ENCODE data around the gene PGGHG. TPM values are rescaled to one million over a fixed set of nuclear protein-coding genes. Genes with fewer than 3 reads are reported as not detected.
"Not testable (repeated sequence)": the region's sequence is repeated elsewhere in the genome, so short reads cannot be mapped to it uniquely, and the experiment has no call there.

Gene PGGHG
- total RNA-seq, 4 donors from 2014 or later = 8.5 to 35.3 (median 15.5) TPM

DNA sequence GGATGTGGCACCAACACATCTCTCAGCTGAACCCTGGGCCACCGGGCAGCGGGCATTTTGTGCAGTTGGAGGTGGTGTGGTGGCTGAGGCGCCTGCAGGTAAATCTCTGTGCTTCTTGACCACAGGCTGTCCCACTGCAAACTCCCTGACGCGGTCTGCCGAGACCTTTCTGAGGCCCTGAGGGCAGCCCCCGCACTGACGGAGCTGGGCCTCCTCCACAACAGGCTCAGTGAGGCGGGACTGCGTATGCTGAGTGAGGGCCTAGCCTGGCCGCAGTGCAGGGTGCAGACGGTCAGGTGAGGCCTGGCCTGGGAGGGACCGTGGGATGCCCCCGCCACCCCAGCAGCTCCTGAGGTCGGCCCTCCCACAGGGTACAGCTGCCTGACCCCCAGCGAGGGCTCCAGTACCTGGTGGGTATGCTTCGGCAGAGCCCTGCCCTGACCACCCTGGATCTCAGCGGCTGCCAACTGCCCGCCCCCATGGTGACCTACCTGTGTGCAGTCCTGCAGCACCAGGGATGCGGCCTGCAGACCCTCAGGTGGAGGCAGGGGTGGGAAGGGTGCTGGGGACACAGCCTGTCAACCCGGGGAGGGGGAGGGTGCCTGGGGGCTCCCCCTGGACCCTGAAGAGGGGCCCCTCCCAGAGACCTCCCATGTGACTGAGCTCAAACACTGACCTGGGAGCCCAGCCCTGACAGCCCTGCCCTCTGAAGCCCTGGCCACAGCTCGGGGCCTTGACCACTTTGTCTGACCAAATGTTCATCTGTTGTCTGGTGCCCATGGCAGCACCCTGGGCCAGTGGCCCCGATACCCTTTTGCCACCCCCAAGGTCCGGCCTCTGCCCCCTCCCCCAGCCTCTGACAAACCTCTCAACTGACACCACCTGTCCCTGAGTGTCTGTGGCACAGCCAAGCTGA is 4.6 kb upstream of the PGGHG start:
- Histone ChIP-seq H3K36me3 (no peaks in the 10 kb centered on the region), H3K4me1 (peaks cover 0 to 40% (median 18%) of the 10 kb centered on the region in 3 donors)
- TF ChIP-seq, protein P1, sequence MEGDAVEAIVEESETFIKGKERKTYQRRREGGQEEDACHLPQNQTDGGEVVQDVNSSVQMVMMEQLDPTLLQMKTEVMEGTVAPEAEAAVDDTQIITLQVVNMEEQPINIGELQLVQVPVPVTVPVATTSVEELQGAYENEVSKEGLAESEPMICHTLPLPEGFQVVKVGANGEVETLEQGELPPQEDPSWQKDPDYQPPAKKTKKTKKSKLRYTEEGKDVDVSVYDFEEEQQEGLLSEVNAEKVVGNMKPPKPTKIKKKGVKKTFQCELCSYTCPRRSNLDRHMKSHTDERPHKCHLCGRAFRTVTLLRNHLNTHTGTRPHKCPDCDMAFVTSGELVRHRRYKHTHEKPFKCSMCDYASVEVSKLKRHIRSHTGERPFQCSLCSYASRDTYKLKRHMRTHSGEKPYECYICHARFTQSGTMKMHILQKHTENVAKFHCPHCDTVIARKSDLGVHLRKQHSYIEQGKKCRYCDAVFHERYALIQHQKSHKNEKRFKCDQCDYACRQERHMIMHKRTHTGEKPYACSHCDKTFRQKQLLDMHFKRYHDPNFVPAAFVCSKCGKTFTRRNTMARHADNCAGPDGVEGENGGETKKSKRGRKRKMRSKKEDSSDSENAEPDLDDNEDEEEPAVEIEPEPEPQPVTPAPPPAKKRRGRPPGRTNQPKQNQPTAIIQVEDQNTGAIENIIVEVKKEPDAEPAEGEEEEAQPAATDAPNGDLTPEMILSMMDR (IDR thresholded peaks at IDR 0.05) = no peak
- TF ChIP-seq POLR2AphosphoS5 (IDR thresholded peaks at IDR 0.05) = no peak
- TF ChIP-seq POLR2A (IDR thresholded peaks at IDR 0.05) = no peak
- TF ChIP-seq EP300 (IDR thresholded peaks at IDR 0.05) = no peak

DNA sequence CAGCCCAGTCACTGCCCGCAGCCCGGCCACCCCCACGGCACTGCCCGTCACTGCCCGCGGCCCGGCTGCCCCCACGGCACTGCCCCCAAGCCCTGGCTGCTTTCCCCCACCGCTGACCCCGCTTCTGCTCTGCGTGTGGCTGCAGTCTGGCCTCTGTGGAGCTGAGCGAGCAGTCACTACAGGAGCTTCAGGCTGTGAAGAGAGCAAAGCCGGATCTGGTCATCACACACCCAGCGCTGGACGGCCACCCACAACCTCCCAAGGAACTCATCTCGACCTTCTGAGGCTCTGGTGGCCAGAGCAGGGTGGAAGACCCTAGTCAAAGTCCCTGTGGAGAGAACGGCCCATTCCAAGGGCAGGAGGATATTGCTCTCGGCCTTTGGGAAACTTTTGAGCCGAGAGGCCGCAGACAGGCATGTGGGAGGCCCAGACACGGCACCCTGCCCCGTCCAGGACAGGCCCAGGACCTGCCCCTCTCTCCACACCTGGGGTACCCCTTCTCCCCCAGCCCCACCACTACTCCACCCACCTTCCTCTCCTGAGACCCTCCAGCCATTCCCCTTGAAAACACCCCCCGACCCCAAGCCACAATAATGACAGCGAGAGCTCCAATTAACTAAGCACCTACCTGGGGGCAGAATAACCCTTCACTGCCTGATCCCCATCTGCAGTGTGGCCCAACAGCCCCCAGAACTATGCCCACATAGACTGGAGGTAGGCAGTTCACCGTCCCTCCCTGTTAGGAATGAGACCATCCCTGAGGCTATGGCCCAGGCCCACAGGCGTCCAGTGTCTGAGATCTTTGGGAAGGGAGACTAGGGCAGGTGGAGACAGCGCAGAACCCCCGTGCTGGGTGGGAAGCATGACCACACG is 3.7 kb upstream of the PGGHG start:
- H3K9me3 ChIP-seq = no peaks in the 10 kb centered on the region
- no peaks in the 10 kb centered on the region for H3K36me3 ChIP-seq
- peaks cover 0 to 40% (median 16%) of the 10 kb centered on the region in 3 donors for H3K4me1 ChIP-seq
- TF ChIP-seq POLR2A (IDR thresholded peaks at IDR 0.05) = no peak
- TF ChIP-seq, protein P1 (IDR thresholded peaks at IDR 0.05) = no peak
- TF ChIP-seq POLR2AphosphoS5 (IDR thresholded peaks at IDR 0.05) = no peak
- no peak for TF ChIP-seq EP300 (IDR thresholded peaks at IDR 0.05)
- 88% methylated on average over 3 of the region's 29 CpGs; no CpG with 5 or more reads in 1 of the 2 donors for WGBS, 2 donors (ENCODE audit: low coverage in 1 of 2)
- no peak overlapping the region for H3K4me3 ChIP-seq
- H3K27me3 ChIP-seq = peaks cover 73% of the 10 kb centered on the region
- H3K27ac ChIP-seq = no peak overlapping the region
- no peak for ATAC-seq

More for the DNA sequence above, 4.6 kb upstream of the PGGHG start:
- no peaks in the 10 kb centered on the region for H3K9me3 ChIP-seq
- ATAC-seq = no peak
- 90% methylated on average over 3 of the region's 24 CpGs; no CpG with 5 or more reads in 1 of the 2 donors for WGBS, 2 donors (ENCODE audit: low coverage in 1 of 2)
- no peak overlapping the region for H3K4me3 ChIP-seq
- no peak overlapping the region for H3K27ac ChIP-seq
- H3K27me3 ChIP-seq = peaks cover 82% of the 10 kb centered on the region

DNA sequence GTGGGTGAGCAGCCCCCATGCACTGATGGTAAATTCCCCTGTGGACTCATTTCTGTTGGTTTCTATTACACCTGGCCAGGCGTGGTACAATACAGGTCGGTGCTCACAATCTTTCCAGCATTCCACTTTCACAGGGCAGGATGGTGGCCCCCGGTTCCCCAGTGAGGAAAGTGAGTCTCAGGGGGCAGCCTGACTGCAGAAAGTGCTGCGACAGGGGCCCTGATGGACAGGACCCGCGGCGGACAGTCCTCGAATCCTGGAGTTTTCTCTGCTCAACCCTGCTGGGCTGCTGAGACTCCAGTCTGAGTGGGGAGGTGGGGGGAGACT is 3.1 kb upstream of the PGGHG start:
- Histone ChIP-seq H3K36me3 (no peaks in the 10 kb centered on the region), H3K27ac (no peak overlapping the region), H3K4me3 (no peak overlapping the region), H3K4me1 (peaks cover 0 to 37% (median 10%) of the 10 kb centered on the region in 3 donors), H3K27me3 (peaks cover 67% of the 10 kb centered on the region), H3K9me3 (no peaks in the 10 kb centered on the region)
- ATAC-seq = no peak
- 74 to 92% methylated on average over 5 to 6 of the region's 8 CpGs for WGBS, 2 donors (ENCODE audit: low coverage in 1 of 2)
- TF ChIP-seq POLR2A (IDR thresholded peaks at IDR 0.05) = no peak
- TF ChIP-seq, protein P1 (IDR thresholded peaks at IDR 0.05) = no peak
- no peak for TF ChIP-seq POLR2AphosphoS5 (IDR thresholded peaks at IDR 0.05)
- no peak for TF ChIP-seq EP300 (IDR thresholded peaks at IDR 0.05)

DNA sequence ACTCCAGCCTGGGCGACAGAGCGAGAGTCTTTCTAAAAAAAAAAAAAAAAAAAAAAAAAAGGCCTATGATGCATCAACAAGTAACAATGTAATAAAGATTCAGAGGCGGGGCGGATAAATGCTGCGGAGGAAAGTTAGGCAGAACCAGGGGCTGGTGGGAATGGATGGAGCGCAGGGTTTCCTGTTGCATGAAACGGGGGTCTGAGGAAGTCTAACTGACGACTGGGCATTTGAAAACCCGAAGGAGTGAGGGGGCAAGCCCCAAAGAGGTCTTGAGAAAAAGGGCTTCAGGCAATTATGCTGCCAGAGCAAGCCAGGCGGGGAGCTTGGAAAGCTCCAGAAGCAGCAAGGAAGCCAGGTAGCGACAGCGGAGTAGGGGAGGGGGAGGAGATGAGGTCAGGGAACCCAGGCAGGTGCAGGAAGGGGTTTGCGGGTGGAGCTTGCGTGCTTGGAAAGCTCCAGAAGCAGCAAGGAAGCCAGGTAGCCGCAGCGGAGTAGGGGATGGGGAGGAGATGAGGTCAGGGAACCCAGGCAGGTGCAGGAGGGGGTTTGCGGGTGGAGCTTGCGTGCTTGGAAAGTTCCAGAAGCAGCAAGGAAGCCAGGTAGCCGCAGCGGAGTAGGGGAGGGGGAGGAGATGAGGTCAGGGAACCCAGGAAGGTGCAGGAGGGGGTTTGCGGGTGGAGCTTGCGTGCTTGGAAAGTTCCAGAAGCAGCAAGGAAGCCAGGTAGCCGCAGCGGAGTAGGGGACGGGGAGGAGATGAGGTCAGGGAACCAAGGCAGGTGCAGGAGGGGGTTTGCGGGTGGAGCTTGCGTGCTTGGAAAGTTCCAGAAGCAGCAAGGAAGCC is 1.7 kb upstream of the PGGHG start:
- WGBS, 2 donors (ENCODE audit: low coverage in 1 of 2) = 81 to 89% methylated on average over 18 to 25 of the region's 27 CpGs
- H3K36me3 ChIP-seq, H3K4me3 ChIP-seq, H3K9me3 ChIP-seq, ATAC-seq, H3K27ac ChIP-seq: not testable (repeated sequence)
- Histone ChIP-seq H3K27me3 (peaks cover 54% of the 10 kb centered on the region), H3K4me1 (peaks cover 0 to 27% (median 10%) of the 10 kb centered on the region in 3 donors)
